SK-N-SH (cell line): ENCODE measurements around the gene RBM12. TPM values are rescaled to one million over a fixed set of nuclear protein-coding genes. Genes with fewer than 3 reads are reported as not detected.
A peak's percentile ranks its signal among the peaks of the same experiment; 100 is the strongest.

Experiments used
- CTCF ChIA-PET: fragments of 300-600, 350-600 bp; formaldehyde crosslinking; extraction: SDS; loops from one replicate; lab custom pipeline; 2021; lab: Yijun Ruan, JAX
- POLR2A ChIA-PET: fragments of 350-600 bp; sonication (Branson Sonifier 250); formaldehyde crosslinking; extraction: SDS; loops from one replicate; lab custom pipeline; 2020; ENCODE audit warnings: antibody characterized with exemption, inconsistent platforms; lab: Yijun Ruan, JAX
- DNase-seq: peaks from one replicate; pipeline ENCODE4 v3.0.0; 2012
- H2AFZ ChIP-seq: fragments of 200-600 bp; sonication (generic); 2 replicates; pipeline ENCODE4 v1.8.1; 2016; ENCODE audit warnings: antibody characterized with exemption, mild to moderate bottlenecking, low read depth
- H3F3A ChIP-seq: fragments of 200-600 bp; sonication (generic); replicated peaks from 2 replicates; pipeline ENCODE3; 2016; ENCODE audit warnings: antibody characterized with exemption, mild to moderate bottlenecking; ENCODE audit not compliant: insufficient read depth
- H3K27ac ChIP-seq, 2 experiments: fragments of 200-500 bp in 1 of 2; fragments of 200-600 bp in 1 of 2; sonication (Bioruptor generic) in 1 of 2; sonication (generic), shearing (Covaris generic) in 1 of 2; 2 replicates each; pipeline versions ENCODE4 v1.5.1 to v1.6.1; 2014 to 2016; ENCODE audit warnings: low read depth in 2 of 2, inconsistent platforms in 1 of 2, low read length in 1 of 2, mild to moderate bottlenecking in 1 of 2, mixed read lengths in 1 of 2
- H3K27me3 ChIP-seq: fragments of 200-600 bp; sonication (generic), shearing (Covaris generic); 2 replicates; pipeline ENCODE4 v1.6.1; 2016; ENCODE audit warnings: mixed run types; ENCODE audit not compliant: insufficient read depth
- H3K36me3 ChIP-seq, 2 experiments: fragments of 200-500 bp in 1 of 2; fragments of 200-600 bp in 1 of 2; sonication (Bioruptor generic) in 1 of 2; sonication (generic) in 1 of 2; replicated peaks in 1 of 2; 2 replicates each; pipeline versions ENCODE3 to v1.5.1; 2014 to 2016; ENCODE audit warnings: low read length in 1 of 2, mild to moderate bottlenecking in 1 of 2; ENCODE audit not compliant: insufficient read depth in 2 of 2, control insufficient read depth in 1 of 2
- H3K4me1 ChIP-seq, 2 experiments: fragments of 200-500 bp in 1 of 2; fragments of 200-600 bp in 1 of 2; sonication (Bioruptor generic) in 1 of 2; sonication (generic), shearing (Covaris generic) in 1 of 2; 2 replicates each; pipeline versions ENCODE4 v1.5.1 to v1.6.1; 2014 to 2016; ENCODE audit warnings: low read depth in 1 of 2, low read length in 1 of 2, mixed run types in 1 of 2; ENCODE audit not compliant: insufficient read depth in 2 of 2, control insufficient read depth in 1 of 2
- H3K4me2 ChIP-seq: fragments of 200-600 bp; sonication (generic), shearing (Covaris generic); 2 replicates; pipeline ENCODE4 v1.6.1; 2017; ENCODE audit warnings: mixed run types
- H3K4me3 ChIP-seq, 2 experiments: fragments of 200-500 bp in 1 of 2; fragments of 200-600 bp in 1 of 2; sonication (Bioruptor generic) in 1 of 2; sonication (generic), shearing (Covaris generic) in 1 of 2; 2 replicates each; pipeline versions ENCODE4 v1.5.1 to v1.8.1; 2014 to 2016; ENCODE audit warnings: low read depth in 2 of 2, inconsistent platforms in 1 of 2, low read length in 1 of 2, mild to moderate bottlenecking in 1 of 2, mixed read lengths in 1 of 2, moderate library complexity in 1 of 2
- H3K79me2 ChIP-seq: fragments of 200-600 bp; sonication (generic); 2 replicates; pipeline ENCODE4 v1.8.1; 2017; ENCODE audit warnings: mild to moderate bottlenecking; ENCODE audit not compliant: insufficient read depth
- H3K9ac ChIP-seq: fragments of 200-600 bp; sonication (generic); 2 replicates; pipeline ENCODE4 v1.6.1; 2017; ENCODE audit warnings: mixed run types
- H3K9me2 ChIP-seq: fragments of 200-600 bp; sonication (generic); 2 replicates; pipeline ENCODE4 v1.6.1; 2017; ENCODE audit warnings: mixed run types
- H3K9me3 ChIP-seq: fragments of 200-600 bp; sonication (generic); 2 replicates; pipeline ENCODE4 v1.6.1; 2017; ENCODE audit warnings: mixed run types, mild to moderate bottlenecking, moderate library complexity
- H4K20me1 ChIP-seq: fragments of 200-600 bp; sonication (generic); 2 replicates; pipeline ENCODE4 v1.6.1; 2017; ENCODE audit warnings: mild to moderate bottlenecking, mixed run types; ENCODE audit not compliant: insufficient read depth
- GABPA ChIP-seq: IDR thresholded peaks from 2 replicates; pipeline ENCODE4 v1.4.0; 2012; ENCODE audit warnings: low read depth, mild to moderate bottlenecking
- MEF2A ChIP-seq: IDR thresholded peaks from 2 replicates; pipeline ENCODE4 v1.4.0; 2012; ENCODE audit warnings: low read depth, borderline replicate concordance
- MXI1 ChIP-seq: IDR thresholded peaks from 2 replicates; pipeline ENCODE4 v1.6.1; 2012; ENCODE audit warnings: mild to moderate bottlenecking, low read depth, low read length, improper control_type of control experiment
- RAD21 ChIP-seq: IDR thresholded peaks from 2 replicates; pipeline ENCODE4 v1.6.1; 2012; ENCODE audit warnings: mild to moderate bottlenecking, low read length
- RFX5 ChIP-seq: IDR thresholded peaks from 2 replicates; pipeline ENCODE4 v1.6.1; 2012; ENCODE audit warnings: mild to moderate bottlenecking, improper control_type of control experiment, low read length
- RXRA ChIP-seq: IDR thresholded peaks from 2 replicates; pipeline ENCODE4 v1.4.0; 2012; ENCODE audit warnings: low read depth, mild to moderate bottlenecking, borderline replicate concordance
- SMC3 ChIP-seq: IDR thresholded peaks from 2 replicates; pipeline ENCODE4 v1.6.1; 2012; ENCODE audit warnings: low read depth, low read length, improper control_type of control experiment
- TCF12 ChIP-seq: IDR thresholded peaks from 2 replicates; pipeline ENCODE4 v1.4.0; 2012
- WGBS: methylation state at CpG from one replicate; pipeline ENCODE4 v1.1.6; 2017; ENCODE audit warnings: low lambda C conversion rate; 5-methylcytosine and 5-hydroxymethylcytosine counted together
- polyA plus RNA-seq, 3 experiments: library from polyadenylated mRNA; depleted of rRNA; stranded (reverse); fragments of >200 nt; gene quantifications; 2 replicates each; pipeline ENCODE4 v1.2.3, GENCODE V29; 2012
- TF ChIP-seq, protein P1 (sequence below): IDR thresholded peaks from 2 replicates; pipeline ENCODE4 v1.6.1; 2012; ENCODE audit warnings: mild to moderate bottlenecking, low read depth, low read length, moderate library complexity
- TF ChIP-seq, protein P2 (sequence below): IDR thresholded peaks from 2 replicates; pipeline ENCODE4 v1.4.0; 2012; ENCODE audit warnings: low read depth, borderline replicate concordance

RBM12 gene
- polyA plus RNA-seq, 1 of the 3 experiments (the other 2 are of a cell fraction), result 41.9 TPM

DNA sequence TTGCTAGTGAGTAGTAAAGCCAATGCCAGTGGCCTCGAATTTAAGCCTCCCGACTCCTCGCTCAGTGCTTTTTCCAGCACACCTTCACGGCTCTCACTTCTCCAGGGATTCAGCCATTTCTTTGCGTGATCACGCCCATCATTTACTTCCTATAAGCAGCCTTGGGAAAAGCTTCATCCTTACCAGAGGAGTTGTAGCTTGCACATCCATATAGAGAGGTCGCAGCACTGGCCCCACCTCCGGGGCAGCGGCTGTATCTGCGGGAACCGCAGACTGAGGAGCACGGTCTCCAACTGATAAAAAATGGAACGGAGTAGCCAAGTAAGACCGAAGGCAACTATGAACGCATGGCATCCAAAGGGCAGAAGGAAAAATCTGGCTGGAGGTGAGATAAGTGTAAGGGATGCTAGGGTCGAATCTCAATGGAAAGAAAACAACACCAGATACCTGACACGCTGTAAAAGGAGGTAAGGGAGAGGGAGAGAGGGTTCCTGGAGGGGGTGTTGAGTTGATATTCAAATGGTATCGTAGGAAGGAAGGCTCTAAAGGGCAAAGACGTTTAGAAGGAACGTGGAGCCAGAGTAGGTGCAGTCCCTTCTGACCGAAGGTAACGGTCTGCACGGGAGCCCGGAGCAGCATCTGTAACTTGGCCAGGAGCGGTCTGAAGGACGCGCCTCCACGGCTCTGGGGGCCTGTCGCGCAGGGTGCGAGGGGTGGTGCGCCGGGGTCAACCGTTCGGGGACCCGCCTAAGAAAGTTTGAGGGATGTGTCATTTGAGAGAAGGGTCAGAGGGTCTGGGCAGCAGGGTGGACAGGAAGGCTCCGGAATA lies 33.8 kb upstream of the RBM12 start:
- H3K4me3 ChIP-seq, result peak overlapping the region; percentile 82 to 90
- whole genome bisulfite sequencing, result 15% methylated on average over 23 of the region's 37 CpGs
- H3K27me3 ChIP-seq, result no peaks in the 10 kb centered on the region
- peaks cover 0 to 16% of the 10 kb centered on the region in 2 experiments; a peak in 3 of 4 replicates for H3K4me1 ChIP-seq
- peak overlapping the region; percentile 92 for H3K4me2 ChIP-seq
- peaks cover 31 to 63% of the 10 kb centered on the region in 2 experiments for H3K36me3 ChIP-seq
- H3F3A ChIP-seq, result peaks cover 38% of the 10 kb centered on the region
- H3K27ac ChIP-seq, result peak overlapping the region; percentile 88 to 89
- DNase-seq, result peak; percentile 57
- peak overlapping the region; percentile 97 for H2AFZ ChIP-seq
- CTCF ChIA-PET, result interaction anchor here (1.0 to 4.7 kb wide), 4 partner anchors 13 to 187 kb away, joined by 3 to 18 read pairs (median 8); partner anchors contain the start of genes CPNE1 and RBM12
- H3K9ac ChIP-seq, result peak overlapping the region; percentile 95
- POLR2A ChIA-PET, result interaction anchor here (0.6 to 2.1 kb wide), 3 partner anchors 44 to 82 kb away, joined by 3 to 17 read pairs (median 5); partner anchors contain the start of gene RBM39
- no peaks in the 10 kb centered on the region for H3K9me2 ChIP-seq
- TF ChIP-seq RXRA (no peak), TCF12 (no peak), GABPA (0 out of 2 replicates have a peak, but pooled peaks have one; percentile 9)
- peaks cover 11% of the 10 kb centered on the region for H4K20me1 ChIP-seq
- H3K79me2 ChIP-seq, result peaks cover 59% of the 10 kb centered on the region; the same call in 1 of the 2 replicates
- H3K9me3 ChIP-seq, result no peaks in the 10 kb centered on the region

DNA sequence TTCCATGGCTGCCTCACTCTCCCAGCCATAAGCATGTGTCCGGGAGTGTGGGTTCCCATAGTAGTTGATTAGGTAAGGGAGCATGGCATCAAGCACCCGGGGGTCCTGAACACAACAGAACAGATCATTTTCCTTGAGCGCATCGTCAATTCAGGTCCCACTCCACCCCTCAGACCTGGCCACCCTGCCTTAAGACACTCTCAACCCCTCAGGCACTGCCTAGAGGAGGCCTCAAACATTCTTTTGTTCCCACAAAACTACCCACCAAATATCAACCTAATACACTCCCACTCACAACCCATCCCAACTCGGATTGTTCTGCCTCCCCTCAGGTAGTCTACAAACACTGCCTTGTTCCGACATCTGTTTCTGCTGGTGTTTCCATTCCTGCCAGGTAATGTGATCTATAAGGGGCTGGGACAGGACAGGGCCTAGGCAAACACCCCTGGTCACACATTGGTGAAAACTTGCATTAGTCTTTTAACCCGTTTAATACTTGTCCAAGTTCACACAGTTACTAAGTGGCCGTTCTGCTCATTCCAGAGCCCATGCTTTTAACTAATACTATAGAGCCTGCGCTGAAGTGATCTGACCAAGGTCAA lies 33.1 kb upstream of the RBM12 start:
- POLR2A ChIA-PET, result no interaction called here
- Histone ChIP-seq H3K9me3 (no peaks in the 10 kb centered on the region), H3K9ac (peak overlapping the region; percentile 95), H3K27me3 (no peaks in the 10 kb centered on the region), H3K4me1 (peaks cover 0 to 16% of the 10 kb centered on the region in 2 experiments; a peak in 3 of 4 replicates), H3K4me2 (peak overlapping the region; percentile 92), H3K36me3 (peaks cover 24 to 59% of the 10 kb centered on the region in 2 experiments), H3K4me3 (peak overlapping the region; percentile 82 to 90), H3K79me2 (peaks cover 55% of the 10 kb centered on the region; the same call in 1 of the 2 replicates), H2AFZ (peak overlapping the region; percentile 97; the same call in 1 of the 2 replicates), H3K27ac (peak overlapping the region in 1 of 2 experiments; percentile 89; a peak in 1 of 4 replicates), H3K9me2 (no peaks in the 10 kb centered on the region)
- CTCF ChIA-PET, result interaction anchor here (1.0 to 4.7 kb wide), 2 partner anchors 14 to 186 kb away, joined by 3 to 18 read pairs; no protein-coding TSS in a partner anchor
- 67% methylated on average over 9 of the region's 9 CpGs for WGBS
- DNase-seq, result no peak
- TF ChIP-seq RAD21, result no peak
- TF ChIP-seq MEF2A, result no peak
- TF ChIP-seq, protein P1, sequence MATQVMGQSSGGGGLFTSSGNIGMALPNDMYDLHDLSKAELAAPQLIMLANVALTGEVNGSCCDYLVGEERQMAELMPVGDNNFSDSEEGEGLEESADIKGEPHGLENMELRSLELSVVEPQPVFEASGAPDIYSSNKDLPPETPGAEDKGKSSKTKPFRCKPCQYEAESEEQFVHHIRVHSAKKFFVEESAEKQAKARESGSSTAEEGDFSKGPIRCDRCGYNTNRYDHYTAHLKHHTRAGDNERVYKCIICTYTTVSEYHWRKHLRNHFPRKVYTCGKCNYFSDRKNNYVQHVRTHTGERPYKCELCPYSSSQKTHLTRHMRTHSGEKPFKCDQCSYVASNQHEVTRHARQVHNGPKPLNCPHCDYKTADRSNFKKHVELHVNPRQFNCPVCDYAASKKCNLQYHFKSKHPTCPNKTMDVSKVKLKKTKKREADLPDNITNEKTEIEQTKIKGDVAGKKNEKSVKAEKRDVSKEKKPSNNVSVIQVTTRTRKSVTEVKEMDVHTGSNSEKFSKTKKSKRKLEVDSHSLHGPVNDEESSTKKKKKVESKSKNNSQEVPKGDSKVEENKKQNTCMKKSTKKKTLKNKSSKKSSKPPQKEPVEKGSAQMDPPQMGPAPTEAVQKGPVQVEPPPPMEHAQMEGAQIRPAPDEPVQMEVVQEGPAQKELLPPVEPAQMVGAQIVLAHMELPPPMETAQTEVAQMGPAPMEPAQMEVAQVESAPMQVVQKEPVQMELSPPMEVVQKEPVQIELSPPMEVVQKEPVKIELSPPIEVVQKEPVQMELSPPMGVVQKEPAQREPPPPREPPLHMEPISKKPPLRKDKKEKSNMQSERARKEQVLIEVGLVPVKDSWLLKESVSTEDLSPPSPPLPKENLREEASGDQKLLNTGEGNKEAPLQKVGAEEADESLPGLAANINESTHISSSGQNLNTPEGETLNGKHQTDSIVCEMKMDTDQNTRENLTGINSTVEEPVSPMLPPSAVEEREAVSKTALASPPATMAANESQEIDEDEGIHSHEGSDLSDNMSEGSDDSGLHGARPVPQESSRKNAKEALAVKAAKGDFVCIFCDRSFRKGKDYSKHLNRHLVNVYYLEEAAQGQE, result no peak
- TF ChIP-seq MXI1, result no peak
- TF ChIP-seq, protein P2, sequence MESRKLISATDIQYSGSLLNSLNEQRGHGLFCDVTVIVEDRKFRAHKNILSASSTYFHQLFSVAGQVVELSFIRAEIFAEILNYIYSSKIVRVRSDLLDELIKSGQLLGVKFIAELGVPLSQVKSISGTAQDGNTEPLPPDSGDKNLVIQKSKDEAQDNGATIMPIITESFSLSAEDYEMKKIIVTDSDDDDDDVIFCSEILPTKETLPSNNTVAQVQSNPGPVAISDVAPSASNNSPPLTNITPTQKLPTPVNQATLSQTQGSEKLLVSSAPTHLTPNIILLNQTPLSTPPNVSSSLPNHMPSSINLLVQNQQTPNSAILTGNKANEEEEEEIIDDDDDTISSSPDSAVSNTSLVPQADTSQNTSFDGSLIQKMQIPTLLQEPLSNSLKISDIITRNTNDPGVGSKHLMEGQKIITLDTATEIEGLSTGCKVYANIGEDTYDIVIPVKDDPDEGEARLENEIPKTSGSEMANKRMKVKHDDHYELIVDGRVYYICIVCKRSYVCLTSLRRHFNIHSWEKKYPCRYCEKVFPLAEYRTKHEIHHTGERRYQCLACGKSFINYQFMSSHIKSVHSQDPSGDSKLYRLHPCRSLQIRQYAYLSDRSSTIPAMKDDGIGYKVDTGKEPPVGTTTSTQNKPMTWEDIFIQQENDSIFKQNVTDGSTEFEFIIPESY, result no peak
- TF ChIP-seq RFX5, result no peak
- TF ChIP-seq SMC3, result no peak
- TF ChIP-seq, all 33 proteins: peak for 0
- H3F3A ChIP-seq, result peaks cover 30% of the 10 kb centered on the region
- H4K20me1 ChIP-seq, result peaks cover 7% of the 10 kb centered on the region; the same call in 1 of the 2 replicates
